WTC11 (cell line): ENCODE data around the gene SLC22A7.

Experiments used
- FOXJ3 ChIP-seq: sonication (generic); formaldehyde crosslinking; IDR thresholded peaks from 2 replicates; pipeline ENCODE4 v1.9.0; 2021; ENCODE audit warnings: missing genetic modification reagents, mild to moderate bottlenecking, borderline replicate concordance
- ZNF317 ChIP-seq: sonication (generic); formaldehyde crosslinking; IDR thresholded peaks from 2 replicates; pipeline ENCODE4 v1.8.1; 2023; ENCODE audit warnings: low read depth, mild to moderate bottlenecking, moderate library complexity, missing genetic modification reagents, borderline replicate concordance
- TF ChIP-seq, protein P1 (sequence below): fragments of 200-600 bp; IDR thresholded peaks from 2 replicates; pipeline ENCODE4 v1.8.0; 2022; ENCODE audit warnings: antibody characterized with exemption
- TF ChIP-seq, protein P2 (sequence below): sonication (generic); formaldehyde crosslinking; IDR thresholded peaks from 2 replicates; pipeline ENCODE4 v1.8.1; 2022; ENCODE audit warnings: low read depth, mild to moderate bottlenecking, moderate library complexity, missing genetic modification reagents, borderline replicate concordance

DNA sequence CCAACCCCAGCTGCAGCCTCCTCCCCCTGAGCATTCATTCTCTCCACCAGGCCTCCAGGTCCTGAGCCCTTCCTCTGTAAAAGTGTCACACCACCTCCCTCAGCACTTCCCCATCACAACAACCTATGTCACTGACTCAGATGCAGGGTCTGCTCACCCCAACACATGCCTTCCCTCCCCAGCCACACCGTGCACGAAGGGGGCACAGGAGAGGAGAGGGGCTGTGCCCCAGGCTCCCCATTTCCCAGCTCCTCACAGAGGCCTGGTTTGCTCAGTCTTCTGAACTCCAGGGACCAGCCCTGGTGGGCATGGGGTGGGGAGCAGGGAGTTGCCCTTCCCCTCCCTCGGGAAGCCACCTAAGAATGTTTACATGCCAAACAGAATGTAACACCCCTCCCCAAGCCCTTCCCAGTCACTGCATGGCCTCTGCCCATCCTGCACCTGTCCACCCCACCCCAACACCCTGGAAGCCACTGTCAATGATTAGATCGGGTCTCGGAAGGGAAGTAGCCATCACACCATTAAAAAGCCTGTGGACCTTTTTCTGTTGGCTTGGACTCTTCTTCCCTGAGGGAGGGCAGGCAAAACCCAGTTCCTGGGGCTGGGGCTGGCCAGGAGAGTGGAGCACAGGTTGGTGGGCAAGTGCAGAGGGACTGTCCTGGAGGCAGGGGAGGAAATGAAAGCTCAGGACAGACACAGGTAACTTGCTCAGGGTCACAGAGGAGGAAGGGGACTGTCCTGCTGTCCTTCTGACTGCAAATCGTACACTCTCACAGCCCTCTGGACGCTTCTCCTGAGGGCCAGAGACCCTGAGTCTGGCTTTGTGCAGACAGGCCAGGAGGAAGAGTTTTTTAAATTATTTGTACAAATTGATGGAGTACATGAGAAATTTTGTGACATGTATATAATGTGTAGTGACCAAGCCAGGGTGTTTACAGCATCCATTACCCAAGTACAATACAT lies 10.1 kb upstream of the SLC22A7 start:
- TF ChIP-seq, protein P1, sequence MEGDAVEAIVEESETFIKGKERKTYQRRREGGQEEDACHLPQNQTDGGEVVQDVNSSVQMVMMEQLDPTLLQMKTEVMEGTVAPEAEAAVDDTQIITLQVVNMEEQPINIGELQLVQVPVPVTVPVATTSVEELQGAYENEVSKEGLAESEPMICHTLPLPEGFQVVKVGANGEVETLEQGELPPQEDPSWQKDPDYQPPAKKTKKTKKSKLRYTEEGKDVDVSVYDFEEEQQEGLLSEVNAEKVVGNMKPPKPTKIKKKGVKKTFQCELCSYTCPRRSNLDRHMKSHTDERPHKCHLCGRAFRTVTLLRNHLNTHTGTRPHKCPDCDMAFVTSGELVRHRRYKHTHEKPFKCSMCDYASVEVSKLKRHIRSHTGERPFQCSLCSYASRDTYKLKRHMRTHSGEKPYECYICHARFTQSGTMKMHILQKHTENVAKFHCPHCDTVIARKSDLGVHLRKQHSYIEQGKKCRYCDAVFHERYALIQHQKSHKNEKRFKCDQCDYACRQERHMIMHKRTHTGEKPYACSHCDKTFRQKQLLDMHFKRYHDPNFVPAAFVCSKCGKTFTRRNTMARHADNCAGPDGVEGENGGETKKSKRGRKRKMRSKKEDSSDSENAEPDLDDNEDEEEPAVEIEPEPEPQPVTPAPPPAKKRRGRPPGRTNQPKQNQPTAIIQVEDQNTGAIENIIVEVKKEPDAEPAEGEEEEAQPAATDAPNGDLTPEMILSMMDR: no peak
- TF ChIP-seq FOXJ3 (CRISPR knock-in tag): no peak
- no peak for TF ChIP-seq ZNF317
- TF ChIP-seq, protein P2, sequence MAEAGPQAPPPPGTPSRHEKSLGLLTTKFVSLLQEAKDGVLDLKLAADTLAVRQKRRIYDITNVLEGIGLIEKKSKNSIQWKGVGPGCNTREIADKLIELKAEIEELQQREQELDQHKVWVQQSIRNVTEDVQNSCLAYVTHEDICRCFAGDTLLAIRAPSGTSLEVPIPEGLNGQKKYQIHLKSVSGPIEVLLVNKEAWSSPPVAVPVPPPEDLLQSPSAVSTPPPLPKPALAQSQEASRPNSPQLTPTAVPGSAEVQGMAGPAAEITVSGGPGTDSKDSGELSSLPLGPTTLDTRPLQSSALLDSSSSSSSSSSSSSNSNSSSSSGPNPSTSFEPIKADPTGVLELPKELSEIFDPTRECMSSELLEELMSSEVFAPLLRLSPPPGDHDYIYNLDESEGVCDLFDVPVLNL: no peak
